ENCODE results near the gene CDC42BPB. TPM values are rescaled to one million over a fixed set of nuclear protein-coding genes. Genes with fewer than 3 reads are reported as not detected.
"Not testable (repeated sequence)": the region's sequence is repeated elsewhere in the genome, so short reads cannot be mapped to it uniquely, and the experiment has no call there.

The CDC42BPB gene
- total and polyA plus RNA-seq, 12 donors, result 41.1 to 108 (median 77.4) TPM

DNA sequence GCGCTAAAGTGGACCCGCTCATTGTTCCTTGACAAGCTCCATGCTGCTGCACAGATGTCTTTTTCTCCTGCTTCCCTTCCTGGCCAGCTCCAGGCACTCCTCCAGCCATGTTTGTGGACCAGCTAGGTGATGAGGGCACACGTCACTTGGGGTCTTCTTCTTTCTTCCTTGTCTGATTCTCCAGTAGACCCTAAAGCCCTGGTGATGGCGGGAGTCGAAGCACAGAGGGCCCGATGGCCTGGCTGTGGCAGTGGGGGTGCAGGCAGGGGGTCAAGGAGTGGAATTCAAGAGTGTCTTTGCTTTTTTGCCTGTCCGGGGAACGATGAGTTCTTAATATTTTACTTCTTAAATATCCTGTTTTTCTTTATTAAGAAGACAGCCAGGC, 157.8 kb downstream of the CDC42BPB start:
- H3K4me3 ChIP-seq, result no peak overlapping the region
- DNase-seq, result no peak
- no peak for TF ChIP-seq POLR2A (IDR thresholded peaks at IDR 0.05)
- TF ChIP-seq, protein P1, sequence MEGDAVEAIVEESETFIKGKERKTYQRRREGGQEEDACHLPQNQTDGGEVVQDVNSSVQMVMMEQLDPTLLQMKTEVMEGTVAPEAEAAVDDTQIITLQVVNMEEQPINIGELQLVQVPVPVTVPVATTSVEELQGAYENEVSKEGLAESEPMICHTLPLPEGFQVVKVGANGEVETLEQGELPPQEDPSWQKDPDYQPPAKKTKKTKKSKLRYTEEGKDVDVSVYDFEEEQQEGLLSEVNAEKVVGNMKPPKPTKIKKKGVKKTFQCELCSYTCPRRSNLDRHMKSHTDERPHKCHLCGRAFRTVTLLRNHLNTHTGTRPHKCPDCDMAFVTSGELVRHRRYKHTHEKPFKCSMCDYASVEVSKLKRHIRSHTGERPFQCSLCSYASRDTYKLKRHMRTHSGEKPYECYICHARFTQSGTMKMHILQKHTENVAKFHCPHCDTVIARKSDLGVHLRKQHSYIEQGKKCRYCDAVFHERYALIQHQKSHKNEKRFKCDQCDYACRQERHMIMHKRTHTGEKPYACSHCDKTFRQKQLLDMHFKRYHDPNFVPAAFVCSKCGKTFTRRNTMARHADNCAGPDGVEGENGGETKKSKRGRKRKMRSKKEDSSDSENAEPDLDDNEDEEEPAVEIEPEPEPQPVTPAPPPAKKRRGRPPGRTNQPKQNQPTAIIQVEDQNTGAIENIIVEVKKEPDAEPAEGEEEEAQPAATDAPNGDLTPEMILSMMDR (IDR thresholded peaks at IDR 0.05), result no peak
- WGBS, 4 donors, result 88 to 98% (median 95%) methylated on average over 8 of the region's 8 CpGs
- H3K9me3 ChIP-seq (replicated peaks in 1 of 3), result no peaks in the 10 kb centered on the region
- intact Hi-C loops (cut with DNase I), result no loop called here
- peaks cover 0 to 10% of the 10 kb centered on the region in 2 donors for H3K36me3 ChIP-seq (replicated peaks in 1 of 2)
- H3K27me3 ChIP-seq, result no peaks in the 10 kb centered on the region
- H3K4me1 ChIP-seq (replicated peaks in 1 of 2), result peaks cover 0 to 17% of the 10 kb centered on the region in 2 donors
- no peak overlapping the region for H3K27ac ChIP-seq

DNA sequence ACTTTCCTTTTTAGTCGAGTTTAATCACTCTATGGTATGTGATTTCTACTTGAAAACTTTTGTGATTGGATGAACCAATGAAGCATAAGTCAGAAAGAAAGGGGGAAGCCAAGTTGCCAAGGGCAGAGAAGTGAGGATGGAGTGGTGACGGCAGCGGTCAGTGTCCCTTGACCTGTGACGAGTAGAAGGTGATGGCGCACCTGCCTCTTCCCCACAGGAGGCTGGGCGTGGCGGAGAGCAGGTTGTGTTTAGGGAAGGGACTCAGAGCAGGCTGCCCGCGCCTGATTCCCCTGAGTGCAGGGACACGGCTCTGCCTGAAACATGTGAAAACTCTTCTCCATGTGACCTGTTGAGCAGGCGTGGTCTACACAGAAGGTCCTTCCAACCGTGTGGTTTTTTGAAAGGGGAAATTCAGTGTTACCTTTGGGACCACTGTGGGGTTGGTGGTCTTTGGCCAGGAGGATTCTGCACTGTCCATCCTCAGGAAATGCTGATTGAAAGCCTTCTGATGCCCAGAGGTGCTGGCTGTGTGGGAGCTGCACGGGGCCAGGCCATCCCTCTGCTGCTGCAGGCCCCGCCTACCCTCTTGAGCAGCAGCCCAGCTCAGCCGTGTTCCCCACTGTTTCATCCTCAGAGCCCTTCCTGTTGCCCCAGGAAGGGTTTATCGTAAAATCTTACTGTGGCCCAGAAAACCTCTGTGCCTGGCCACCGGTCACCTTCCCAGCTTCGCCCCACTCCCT, 158.4 kb downstream of the CDC42BPB start:
- H3K36me3 ChIP-seq (replicated peaks in 1 of 2), result peaks cover 0 to 10% of the 10 kb centered on the region in 2 donors
- no peak for TF ChIP-seq POLR2A (IDR thresholded peaks at IDR 0.05)
- TF ChIP-seq, protein P1 (IDR thresholded peaks at IDR 0.05), result no peak
- no peaks in the 10 kb centered on the region for H3K27me3 ChIP-seq
- H3K4me3 ChIP-seq, result no peak overlapping the region
- intact Hi-C loops (cut with DNase I), result no loop called here
- peaks cover 0 to 17% of the 10 kb centered on the region in 2 donors for H3K4me1 ChIP-seq (replicated peaks in 1 of 2)
- WGBS, 4 donors, result 90 to 94% (median 93%) methylated on average over 16 to 18 of the region's 18 CpGs
- H3K27ac ChIP-seq, result no peak overlapping the region
- no peaks in the 10 kb centered on the region for H3K9me3 ChIP-seq (replicated peaks in 1 of 3)
- no peak for DNase-seq

DNA sequence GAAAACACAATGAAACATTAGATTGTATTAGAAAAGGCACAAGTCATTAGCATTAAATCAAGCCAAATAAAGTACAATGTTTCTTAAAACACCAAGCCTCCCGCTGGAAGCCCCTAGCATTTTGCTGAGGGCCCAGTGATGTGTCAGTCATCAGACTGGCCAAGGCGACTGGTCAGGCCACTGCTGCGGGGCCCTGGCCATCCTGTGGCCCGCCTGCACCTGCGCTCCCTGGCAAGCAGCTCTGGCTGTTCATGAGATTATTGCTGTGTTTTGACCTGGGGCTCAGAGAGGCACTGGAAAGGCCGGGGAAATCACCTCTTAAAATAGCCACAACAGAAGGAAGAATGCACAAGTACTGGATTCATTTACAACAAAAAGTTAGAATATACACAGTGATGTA, 159.1 kb downstream of the CDC42BPB start:
- no peak for DNase-seq
- Histone ChIP-seq H3K4me3 (no peak overlapping the region), H3K36me3 (replicated peaks in 1 of 2) (peaks cover 0 to 5% of the 10 kb centered on the region in 2 donors), H3K9me3 (replicated peaks in 1 of 3) (no peaks in the 10 kb centered on the region), H3K27me3 (no peaks in the 10 kb centered on the region), H3K4me1 (replicated peaks in 1 of 2) (peaks cover 0 to 17% of the 10 kb centered on the region in 2 donors), H3K27ac (no peak overlapping the region)
- no peak for TF ChIP-seq POLR2A (IDR thresholded peaks at IDR 0.05)
- TF ChIP-seq, protein P1 (IDR thresholded peaks at IDR 0.05), result no peak
- WGBS, 4 donors, result 68 to 97% (median 94%) methylated on average over 3 to 6 of the region's 6 CpGs
- intact Hi-C loops (cut with DNase I), result no loop called here

DNA sequence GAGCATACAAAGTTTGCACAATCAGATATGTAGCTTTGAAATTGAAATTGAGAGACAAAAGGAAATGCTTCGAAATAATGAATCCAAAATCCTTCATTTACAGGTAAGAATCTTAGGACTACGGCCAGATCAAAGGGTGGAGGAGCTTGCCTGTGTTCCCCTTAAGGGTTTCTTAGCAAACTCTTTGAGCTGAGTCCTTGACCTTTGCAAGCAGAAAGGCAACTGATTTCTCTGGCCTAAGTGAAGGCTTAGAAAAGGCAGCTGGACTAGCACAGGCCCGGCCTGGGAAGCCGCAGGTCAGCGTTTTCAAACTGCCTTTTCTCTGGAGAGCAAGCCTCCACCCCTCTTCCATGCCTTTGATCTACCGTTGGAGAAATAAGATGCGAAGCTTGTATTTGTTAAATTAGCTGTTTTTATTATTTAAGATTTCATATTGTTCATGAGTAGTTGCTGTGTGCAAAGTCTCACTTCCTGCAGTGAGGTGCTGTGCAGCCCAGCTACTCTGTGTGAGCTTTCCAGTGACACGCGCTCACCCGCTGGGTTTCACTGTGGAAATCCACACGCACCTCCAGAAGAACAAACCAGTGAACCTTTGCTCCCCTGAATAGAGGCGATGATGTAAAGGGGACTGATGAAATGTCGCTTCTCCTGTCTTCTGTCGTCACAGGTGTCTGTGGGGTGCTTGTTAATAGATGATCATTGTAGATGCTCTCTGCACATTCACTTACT, 159.9 kb downstream of the CDC42BPB start:
- peaks cover 0 to 4% of the 10 kb centered on the region in 2 donors for H3K36me3 ChIP-seq (replicated peaks in 1 of 2)
- no peak for TF ChIP-seq POLR2A (IDR thresholded peaks at IDR 0.05)
- TF ChIP-seq, protein P1 (IDR thresholded peaks at IDR 0.05), result no peak
- no peaks in the 10 kb centered on the region for H3K27me3 ChIP-seq
- no peak overlapping the region for H3K4me3 ChIP-seq
- peaks cover 0 to 17% of the 10 kb centered on the region in 2 donors for H3K4me1 ChIP-seq (replicated peaks in 1 of 2)
- no peak overlapping the region for H3K27ac ChIP-seq
- peak in 1 of 7 donors; percentile 28 for DNase-seq
- H3K9me3 ChIP-seq (replicated peaks in 1 of 3), result no peaks in the 10 kb centered on the region
- intact Hi-C loops (cut with DNase I), result no loop called here
- WGBS, 4 donors, result 73 to 81% (median 78%) methylated on average over 14 of the region's 14 CpGs

DNA sequence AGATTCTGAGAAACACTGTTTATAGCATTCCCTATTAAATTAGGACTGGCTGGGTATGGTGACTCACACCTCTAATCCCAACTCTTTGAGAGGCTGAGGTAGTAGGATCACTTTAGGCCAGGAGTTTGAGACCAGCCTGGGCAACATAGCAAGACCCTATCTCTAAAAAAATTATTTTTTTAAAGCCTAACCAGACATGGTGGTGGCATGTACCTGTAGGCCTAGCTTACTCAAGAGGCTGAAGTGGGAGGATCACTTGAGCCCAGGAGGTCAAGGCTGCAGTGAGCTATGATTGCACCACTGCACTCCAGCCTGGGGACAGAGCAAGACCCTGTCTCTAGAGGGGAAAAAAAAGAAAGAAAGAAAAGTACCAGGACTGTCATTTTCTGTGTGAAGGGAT, 160.6 kb downstream of the CDC42BPB start:
- H3K27me3 ChIP-seq; H3K9me3 ChIP-seq (replicated peaks in 1 of 3); H3K36me3 ChIP-seq (replicated peaks in 1 of 2); DNase-seq; intact Hi-C loops (cut with DNase I); H3K4me3 ChIP-seq: not testable (repeated sequence)
- H3K4me1 ChIP-seq (replicated peaks in 1 of 2), result peaks cover 0 to 17% of the 10 kb centered on the region in 2 donors
- peak overlapping the region in 1 of 5 donors; percentile 6 for H3K27ac ChIP-seq
